ENCODE results near the gene PSMD3.

PSMD3 gene

GRCh38 chr17:39975801-39976200, 4.8 kb upstream of the PSMD3 start:
- Histone ChIP-seq H3K9ac (ENCODE audit: low read length) (no peak overlapping the region), H3K27ac (ENCODE audit: low read depth, low read length) (no peak overlapping the region), H3K9me3 (ENCODE audit: low read length) (no peaks in the 10 kb centered on the region), H3K4me1 (ENCODE audit: insufficient read depth, low read length) (peaks cover 7% of the 10 kb centered on the region), H3K36me3 (ENCODE audit: insufficient read depth, low read length) (no peaks in the 10 kb centered on the region), H3K27me3 (ENCODE audit: control insufficient read depth in 1 of 2, insufficient read depth in 2 of 2, low read length in 2 of 2) (no peaks in the 10 kb centered on the region), H3K4me3 (ENCODE audit: low read depth in 1 of 2, low read length in 2 of 2) (no peak overlapping the region)

GRCh38 chr17:39979016-39979670, 1.5 kb upstream of the PSMD3 start:
- H3K9ac ChIP-seq (ENCODE audit: low read length), result no peak overlapping the region
- H3K4me1 ChIP-seq (ENCODE audit: insufficient read depth, low read length), result peaks cover 21% of the 10 kb centered on the region
- no peak overlapping the region for H3K27ac ChIP-seq (ENCODE audit: low read depth, low read length)
- peaks cover under 1% of the 10 kb centered on the region for H3K36me3 ChIP-seq (ENCODE audit: insufficient read depth, low read length)
- no peak overlapping the region for H3K4me3 ChIP-seq (ENCODE audit: low read depth in 1 of 2, low read length in 2 of 2)
- H3K27me3 ChIP-seq (ENCODE audit: control insufficient read depth in 1 of 2, insufficient read depth in 2 of 2, low read length in 2 of 2), result no peaks in the 10 kb centered on the region
- H3K9me3 ChIP-seq (ENCODE audit: low read length), result no peaks in the 10 kb centered on the region

- Histone ChIP-seq H3K9me3 (ENCODE audit: low read length) (no peaks in the 10 kb centered on the region), H3K27me3 (ENCODE audit: control insufficient read depth in 1 of 2, insufficient read depth in 2 of 2, low read length in 2 of 2) (no peaks in the 10 kb centered on the region), H3K36me3 (ENCODE audit: insufficient read depth, low read length) (peaks cover 9% of the 10 kb centered on the region), H3K4me3 (ENCODE audit: low read depth in 1 of 2, low read length in 2 of 2) (peak overlapping the region; percentile 50 to 96), H3K9ac (ENCODE audit: low read length) (peak overlapping the region; percentile 70), H3K4me1 (ENCODE audit: insufficient read depth, low read length) (peaks cover 21% of the 10 kb centered on the region), H3K27ac (ENCODE audit: low read depth, low read length) (peak overlapping the region; percentile 78)
Measured at GRCh38 chr17:39979893-39980350, 685 bp upstream of the PSMD3 start.

GRCh38 chr17:39981207-39981741, 667 bp downstream of the PSMD3 start:
- Histone ChIP-seq H3K9me3 (ENCODE audit: low read length) (no peaks in the 10 kb centered on the region), H3K27ac (ENCODE audit: low read depth, low read length) (peak overlapping the region; percentile 93), H3K36me3 (ENCODE audit: insufficient read depth, low read length) (peaks cover 22% of the 10 kb centered on the region), H3K9ac (ENCODE audit: low read length) (peak overlapping the region; percentile 52), H3K27me3 (ENCODE audit: control insufficient read depth in 1 of 2, insufficient read depth in 2 of 2, low read length in 2 of 2) (no peaks in the 10 kb centered on the region), H3K4me1 (ENCODE audit: insufficient read depth, low read length) (peaks cover 21% of the 10 kb centered on the region), H3K4me3 (ENCODE audit: low read depth in 1 of 2, low read length in 2 of 2) (peak overlapping the region; percentile 96)

- peak overlapping the region; percentile 96 for H3K4me3 ChIP-seq (ENCODE audit: low read depth in 1 of 2, low read length in 2 of 2)
- peaks cover 28% of the 10 kb centered on the region for H3K36me3 ChIP-seq (ENCODE audit: insufficient read depth, low read length)
- H3K4me1 ChIP-seq (ENCODE audit: insufficient read depth, low read length), result peaks cover 21% of the 10 kb centered on the region
- H3K9me3 ChIP-seq (ENCODE audit: low read length), result no peaks in the 10 kb centered on the region
- peak overlapping the region; percentile 52 for H3K9ac ChIP-seq (ENCODE audit: low read length)
- H3K27ac ChIP-seq (ENCODE audit: low read depth, low read length), result peak overlapping the region; percentile 93
- H3K27me3 ChIP-seq (ENCODE audit: control insufficient read depth in 1 of 2, insufficient read depth in 2 of 2, low read length in 2 of 2), result no peaks in the 10 kb centered on the region
Measured at GRCh38 chr17:39981766-39982375, 1.3 kb downstream of the PSMD3 start.

- H3K27me3 ChIP-seq (ENCODE audit: control insufficient read depth in 1 of 2, insufficient read depth in 2 of 2, low read length in 2 of 2), result no peaks in the 10 kb centered on the region
- H3K36me3 ChIP-seq (ENCODE audit: insufficient read depth, low read length), result peaks cover 89% of the 10 kb centered on the region
- H3K9me3 ChIP-seq (ENCODE audit: low read length), result no peaks in the 10 kb centered on the region
- no peak overlapping the region for H3K4me3 ChIP-seq (ENCODE audit: low read depth in 1 of 2, low read length in 2 of 2)
- no peak overlapping the region for H3K9ac ChIP-seq (ENCODE audit: low read length)
- no peak overlapping the region for H3K27ac ChIP-seq (ENCODE audit: low read depth, low read length)
- no peaks in the 10 kb centered on the region for H3K4me1 ChIP-seq (ENCODE audit: insufficient read depth, low read length)
Measured at GRCh38 chr17:39988206-39988810, 7.7 kb downstream of the PSMD3 start.

GRCh38 chr17:39994448-39994847, 13.8 kb downstream of the PSMD3 start:
- H3K27ac ChIP-seq (ENCODE audit: low read depth, low read length), result no peak overlapping the region
- peaks cover 82% of the 10 kb centered on the region for H3K36me3 ChIP-seq (ENCODE audit: insufficient read depth, low read length)
- H3K9me3 ChIP-seq (ENCODE audit: low read length), result no peaks in the 10 kb centered on the region
- no peak overlapping the region for H3K9ac ChIP-seq (ENCODE audit: low read length)
- H3K27me3 ChIP-seq (ENCODE audit: control insufficient read depth in 1 of 2, insufficient read depth in 2 of 2, low read length in 2 of 2), result no peaks in the 10 kb centered on the region
- no peaks in the 10 kb centered on the region for H3K4me1 ChIP-seq (ENCODE audit: insufficient read depth, low read length)
- H3K4me3 ChIP-seq (ENCODE audit: low read depth in 1 of 2, low read length in 2 of 2), result no peak overlapping the region

GRCh38 chr17:39995438-39995837, 14.8 kb downstream of the PSMD3 start:
- H3K9me3 ChIP-seq (ENCODE audit: low read length), result no peaks in the 10 kb centered on the region
- no peak overlapping the region for H3K4me3 ChIP-seq (ENCODE audit: low read depth in 1 of 2, low read length in 2 of 2)
- H3K27me3 ChIP-seq (ENCODE audit: control insufficient read depth in 1 of 2, insufficient read depth in 2 of 2, low read length in 2 of 2), result no peaks in the 10 kb centered on the region
- H3K4me1 ChIP-seq (ENCODE audit: insufficient read depth, low read length), result no peaks in the 10 kb centered on the region
- no peak overlapping the region for H3K9ac ChIP-seq (ENCODE audit: low read length)
- no peak overlapping the region for H3K27ac ChIP-seq (ENCODE audit: low read depth, low read length)
- peaks cover 72% of the 10 kb centered on the region for H3K36me3 ChIP-seq (ENCODE audit: insufficient read depth, low read length)

GRCh38 chr17:39996162-39996561, 15.6 kb downstream of the PSMD3 start:
- no peaks in the 10 kb centered on the region for H3K9me3 ChIP-seq (ENCODE audit: low read length)
- no peaks in the 10 kb centered on the region for H3K4me1 ChIP-seq (ENCODE audit: insufficient read depth, low read length)
- no peak overlapping the region for H3K27ac ChIP-seq (ENCODE audit: low read depth, low read length)
- H3K27me3 ChIP-seq (ENCODE audit: control insufficient read depth in 1 of 2, insufficient read depth in 2 of 2, low read length in 2 of 2), result no peaks in the 10 kb centered on the region
- H3K9ac ChIP-seq (ENCODE audit: low read length), result no peak overlapping the region
- peaks cover 66% of the 10 kb centered on the region for H3K36me3 ChIP-seq (ENCODE audit: insufficient read depth, low read length)
- no peak overlapping the region for H3K4me3 ChIP-seq (ENCODE audit: low read depth in 1 of 2, low read length in 2 of 2)

- Histone ChIP-seq H3K9ac (ENCODE audit: low read length) (no peak overlapping the region), H3K27me3 (ENCODE audit: control insufficient read depth in 1 of 2, insufficient read depth in 2 of 2, low read length in 2 of 2) (no peaks in the 10 kb centered on the region), H3K36me3 (ENCODE audit: insufficient read depth, low read length) (peaks cover 60% of the 10 kb centered on the region), H3K27ac (ENCODE audit: low read depth, low read length) (no peak overlapping the region), H3K4me1 (ENCODE audit: insufficient read depth, low read length) (no peaks in the 10 kb centered on the region), H3K4me3 (ENCODE audit: low read depth in 1 of 2, low read length in 2 of 2) (no peak overlapping the region), H3K9me3 (ENCODE audit: low read length) (no peaks in the 10 kb centered on the region)
Measured at GRCh38 chr17:39996800-39997199, 16.2 kb downstream of the PSMD3 start.

- Histone ChIP-seq H3K27ac (ENCODE audit: low read depth, low read length) (no peak overlapping the region), H3K9ac (ENCODE audit: low read length) (no peak overlapping the region), H3K36me3 (ENCODE audit: insufficient read depth, low read length) (peaks cover 52% of the 10 kb centered on the region), H3K27me3 (ENCODE audit: control insufficient read depth in 1 of 2, insufficient read depth in 2 of 2, low read length in 2 of 2) (no peaks in the 10 kb centered on the region), H3K9me3 (ENCODE audit: low read length) (no peaks in the 10 kb centered on the region), H3K4me3 (ENCODE audit: low read depth in 1 of 2, low read length in 2 of 2) (no peak overlapping the region), H3K4me1 (ENCODE audit: insufficient read depth, low read length) (no peaks in the 10 kb centered on the region)
Measured at GRCh38 chr17:39997543-39997942, 16.9 kb downstream of the PSMD3 start.

Data from muscle layer of colon (tissue), 2 donors.